HG02981 (cell line): ENCODE data around the gene CUL5.

Source experiments
- ATAC-seq: cut with Tn5 transposase; IDR thresholded peaks from one replicate; pipeline ENCODE4 v1.9.1; 2021; ENCODE audit warnings: mild to moderate bottlenecking, moderate library complexity; ENCODE audit not compliant: unreplicated experiment

The CUL5 gene

DNA sequence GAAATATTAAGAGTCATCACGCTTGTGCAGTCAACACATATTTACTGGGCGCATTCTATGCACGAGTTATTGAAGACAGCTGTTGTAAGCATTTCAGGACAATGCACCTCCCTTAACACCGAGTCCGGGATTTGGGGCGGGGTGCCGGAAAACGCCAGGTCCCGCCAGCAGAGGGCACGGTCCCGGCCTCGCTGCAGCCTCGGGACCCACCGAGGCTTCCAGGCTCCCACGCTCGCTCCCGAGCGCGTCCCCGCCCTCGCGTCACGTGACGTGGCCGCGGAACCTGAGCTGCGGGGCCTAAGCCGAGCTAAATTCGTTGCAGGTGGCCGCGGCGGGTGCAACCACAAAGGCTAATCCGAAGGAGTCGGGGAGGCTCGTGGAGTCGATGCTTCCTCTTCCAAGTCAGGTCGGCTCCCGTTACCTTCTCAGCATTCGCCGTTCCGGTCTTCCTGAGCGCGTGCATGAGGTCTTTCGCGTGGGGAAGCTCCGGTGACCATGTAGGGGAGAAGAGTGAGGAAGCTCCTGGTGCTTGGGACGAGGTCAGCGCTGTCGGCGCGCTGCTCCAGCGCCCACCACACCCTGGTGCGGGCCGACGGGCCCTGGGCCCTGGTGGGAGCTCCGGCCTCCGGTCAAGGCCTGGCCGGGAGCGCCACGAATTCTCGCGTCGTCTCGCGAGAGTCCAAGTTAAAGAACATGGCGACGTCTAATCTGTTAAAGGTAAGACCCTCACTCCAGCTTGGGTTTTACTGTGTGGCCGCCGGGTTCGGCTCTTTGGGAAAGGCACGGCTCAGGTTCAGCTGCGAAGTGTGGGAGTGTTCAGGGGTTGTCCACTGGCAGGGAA, at the start of gene CUL5:
Gene CUL5 (plus strand): TSS at position 243 of the 841 bp plus-strand sequence. CDS start 451 bp downstream, at position 694.
- ATAC-seq, result peak; percentile 88

DNA sequence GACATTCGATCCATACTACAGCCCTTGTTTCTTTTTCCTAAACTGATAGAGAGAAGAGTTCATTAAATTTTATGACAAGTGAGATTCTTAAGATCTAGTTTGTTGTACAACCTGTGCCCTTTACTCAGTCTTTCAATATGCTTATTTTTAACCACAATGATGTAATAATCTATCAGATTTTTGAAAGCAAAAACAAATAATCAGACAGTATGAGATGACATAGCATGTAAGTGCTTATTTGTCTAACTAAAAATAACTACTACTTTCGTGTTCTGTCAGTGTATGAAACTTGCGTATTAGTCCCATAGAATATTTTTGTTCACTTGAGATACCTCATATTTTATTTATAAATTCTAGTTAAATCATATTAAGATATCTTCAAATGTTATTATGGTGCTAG, 47.2 kb upstream of the CUL5 start:
- no peak for ATAC-seq

GRCh38 chr11:107962181-107962580, 46.5 kb upstream of the CUL5 start:
- no peak for ATAC-seq

- ATAC-seq, result no peak
These were observed 45.6 kb upstream of the CUL5 start for GRCh38 chr11:107963091-107963490.

- ATAC-seq, result no peak
These were observed 39.5 kb upstream of the CUL5 start for GRCh38 chr11:107969219-107969618.

DNA sequence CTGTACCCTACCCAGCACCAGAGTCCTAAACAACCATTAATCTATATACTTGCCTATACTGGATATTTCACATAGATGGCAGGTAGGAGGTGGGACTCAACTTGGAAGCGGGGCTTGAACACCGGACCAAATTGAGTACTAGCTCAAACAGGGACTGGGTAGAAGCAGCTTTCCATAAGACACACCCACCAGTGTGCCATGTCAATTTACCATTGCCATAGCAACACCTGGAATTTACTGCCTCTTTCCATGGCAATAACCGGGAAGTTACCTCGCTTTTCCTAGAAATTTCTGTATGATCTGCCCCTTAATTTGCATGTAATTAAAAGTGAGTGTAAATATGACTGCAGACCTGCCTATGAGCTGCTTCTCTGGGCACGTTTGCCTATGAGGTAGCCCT, 38.6 kb upstream of the CUL5 start:
- no peak for ATAC-seq

- no peak for ATAC-seq
These were observed 35.1 kb upstream of the CUL5 start for GRCh38 chr11:107973641-107974040.

- ATAC-seq, result no peak
These were observed 20.1 kb upstream of the CUL5 start for GRCh38 chr11:107988397-107989158.

DNA sequence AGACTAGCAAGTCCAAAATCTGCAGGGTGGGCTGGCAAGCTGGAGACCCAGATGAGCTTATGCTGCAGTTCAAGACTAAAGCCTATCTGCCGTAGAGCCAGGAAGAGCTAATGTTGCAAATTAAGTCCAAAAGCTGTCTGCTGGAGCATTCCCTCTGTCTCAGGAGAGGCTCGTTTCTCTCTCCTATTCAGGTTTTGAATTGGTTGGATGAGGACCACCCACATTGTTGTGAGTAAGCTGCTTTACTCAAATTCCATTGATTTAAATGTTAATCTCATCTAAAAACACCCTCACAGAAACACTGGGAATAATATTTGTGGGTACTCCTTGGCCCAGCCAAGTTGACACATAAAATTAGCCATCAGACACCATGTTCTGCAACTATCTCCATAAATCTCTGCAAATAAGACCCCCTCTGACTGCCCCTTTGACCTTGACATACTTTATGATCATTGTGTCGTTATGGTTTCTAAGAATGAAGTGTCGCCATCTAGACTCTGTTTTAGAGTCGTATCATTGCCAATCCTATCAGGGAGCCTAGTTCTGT, 16.8 kb upstream of the CUL5 start:
- ATAC-seq, result no peak

GRCh38 chr11:107996006-107996776, 12.5 kb upstream of the CUL5 start:
- ATAC-seq, result no peak

GRCh38 chr11:107998761-107999160, 9.9 kb upstream of the CUL5 start:
- ATAC-seq, result no peak

GRCh38 chr11:107999759-108000455, 8.8 kb upstream of the CUL5 start:
- peak; percentile 94 for ATAC-seq

DNA sequence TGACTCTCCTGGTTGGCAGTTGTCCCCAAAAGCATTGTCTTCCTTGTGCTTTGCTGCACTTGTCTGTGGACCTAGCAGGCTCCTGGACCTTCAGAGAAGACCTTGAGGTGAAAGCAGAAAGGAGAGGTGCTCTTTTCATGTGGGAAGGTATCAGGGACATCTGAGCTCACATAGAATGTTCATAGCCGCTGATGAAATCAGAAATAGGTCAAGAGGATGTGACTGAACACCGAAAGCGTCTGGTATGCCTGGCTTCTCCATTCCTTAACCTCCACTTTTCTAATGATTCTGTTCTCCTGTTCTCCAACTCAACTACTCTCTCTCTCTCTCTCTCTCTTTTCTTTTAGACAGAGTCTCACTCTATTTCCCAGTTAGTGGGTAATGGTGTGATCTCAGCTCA, 6.2 kb upstream of the CUL5 start:
- no peak for ATAC-seq

DNA sequence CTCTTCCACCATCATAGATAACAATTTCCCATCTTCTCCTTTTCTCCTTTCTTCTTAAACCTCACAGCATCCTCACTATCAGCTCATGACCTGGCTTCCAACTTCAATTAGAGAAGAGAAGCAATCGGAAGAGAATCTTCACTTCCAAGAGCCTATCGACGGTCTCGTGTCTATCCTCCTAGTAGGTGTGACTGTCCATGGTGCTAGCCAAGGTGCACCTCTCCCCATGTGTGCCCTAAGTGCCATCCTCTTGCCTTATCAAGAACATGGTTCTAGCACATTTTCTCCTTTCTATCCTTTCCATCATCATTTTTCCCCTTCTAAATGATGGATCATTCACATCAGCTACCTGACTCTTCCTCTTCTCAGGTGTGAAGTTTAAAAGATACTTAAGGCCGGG, 5.1 kb upstream of the CUL5 start:
- no peak for ATAC-seq

GRCh38 chr11:108007819-108008218, 879 bp upstream of the CUL5 start:
- ATAC-seq, result no peak

DNA sequence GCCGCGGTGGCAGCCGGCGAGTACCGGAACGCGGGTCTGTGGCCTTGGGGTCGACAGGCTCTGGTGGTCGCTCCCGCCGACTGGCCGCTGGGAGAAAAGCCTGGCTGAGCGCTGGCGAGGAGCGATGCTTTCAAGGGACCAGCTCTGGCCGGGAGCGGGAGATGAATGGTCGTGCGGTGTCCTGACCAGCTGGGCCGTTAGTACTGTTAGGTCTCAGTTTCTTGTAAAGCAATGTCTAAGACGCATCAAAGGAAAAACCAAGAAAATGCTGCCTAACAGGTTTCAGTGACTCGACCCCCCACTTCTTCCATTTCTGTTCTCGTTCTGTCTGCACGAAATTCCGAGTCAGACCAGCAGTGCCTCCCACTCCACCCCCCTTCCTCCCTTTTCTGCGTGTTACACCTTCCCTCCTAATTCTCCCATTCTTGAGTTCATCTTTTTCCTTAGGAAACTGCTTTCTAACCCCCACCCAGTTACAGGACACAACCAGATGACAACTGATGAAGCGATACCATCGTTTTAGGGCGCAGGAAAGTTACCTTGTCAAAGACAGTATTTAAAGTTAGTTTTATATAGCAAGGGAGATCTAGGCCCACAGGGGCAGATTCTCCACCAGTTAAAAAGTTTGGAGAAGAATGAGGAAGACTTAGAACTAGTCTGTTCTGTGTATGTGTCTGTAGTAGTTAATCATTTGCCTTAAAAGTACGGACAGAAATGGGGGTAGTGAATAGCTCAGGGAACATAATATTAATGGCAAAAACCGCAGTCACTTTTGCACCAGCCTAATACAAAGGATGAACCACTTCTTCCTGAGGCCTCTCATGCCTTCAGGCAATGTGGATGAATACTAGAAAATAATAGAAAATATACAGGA, 1.0 kb downstream of the CUL5 start:
- ATAC-seq, result peak; percentile 16

DNA sequence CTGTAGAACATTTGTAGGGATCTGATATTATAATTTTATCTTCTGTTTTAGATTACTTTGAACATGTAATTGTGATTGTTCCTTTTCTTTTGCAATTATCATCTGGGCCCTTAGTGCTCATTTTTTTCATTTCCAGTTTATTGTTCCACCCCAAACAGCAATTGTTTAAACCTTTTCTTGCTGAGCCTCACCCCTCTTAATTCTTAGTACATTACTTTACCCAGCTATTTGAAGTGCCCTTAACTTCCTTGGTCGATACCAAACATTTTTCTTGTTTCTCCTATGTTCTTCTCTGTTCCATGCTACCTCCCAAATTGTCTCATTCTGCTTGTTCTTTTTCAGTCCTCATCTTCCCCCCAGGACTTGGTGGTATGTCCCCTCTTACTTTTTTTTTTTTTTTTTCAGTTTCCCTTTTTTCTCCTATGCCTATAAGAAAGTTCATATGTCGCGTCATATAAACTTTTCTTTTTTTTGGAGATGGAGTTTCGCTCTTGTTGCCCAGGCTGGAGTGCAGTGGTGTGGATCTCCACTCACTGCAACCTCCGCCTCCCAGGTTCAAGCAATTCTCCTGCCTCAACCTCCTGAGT, 3.5 kb downstream of the CUL5 start:
- no peak for ATAC-seq

DNA sequence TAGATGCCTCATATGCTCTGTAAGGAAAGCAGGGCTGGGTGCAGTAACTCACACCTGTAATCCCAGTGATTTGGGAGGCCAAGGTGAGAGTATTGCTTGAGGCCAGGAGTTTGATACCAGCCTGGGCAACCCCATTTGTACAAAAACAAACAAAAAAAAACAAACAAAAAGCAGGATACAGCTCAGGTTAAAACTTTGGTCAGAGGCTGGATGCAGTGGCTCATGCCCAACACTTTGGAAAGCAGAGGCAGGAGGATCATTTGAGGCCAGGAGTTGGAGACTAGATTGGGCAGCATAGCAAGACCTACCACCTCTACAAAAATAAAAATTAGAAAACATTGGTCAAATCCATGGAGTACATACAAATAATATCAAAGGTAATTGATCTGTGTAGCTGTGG, 7.9 kb downstream of the CUL5 start:
- ATAC-seq, result no peak

GRCh38 chr11:108018708-108019107, 10.0 kb downstream of the CUL5 start:
- ATAC-seq, result no peak
